ENCODE results near the gene SNAI3. TPM values are rescaled to one million over a fixed set of nuclear protein-coding genes. Genes with fewer than 3 reads are reported as not detected.

Gene SNAI3
- total RNA-seq, 2 donors from 2014 or later = 0.25 to 0.40 TPM

- H3K36me3 ChIP-seq = no peaks in the 10 kb centered on the region
- H3K9me3 ChIP-seq = no peaks in the 10 kb centered on the region
- TF ChIP-seq, protein P1, sequence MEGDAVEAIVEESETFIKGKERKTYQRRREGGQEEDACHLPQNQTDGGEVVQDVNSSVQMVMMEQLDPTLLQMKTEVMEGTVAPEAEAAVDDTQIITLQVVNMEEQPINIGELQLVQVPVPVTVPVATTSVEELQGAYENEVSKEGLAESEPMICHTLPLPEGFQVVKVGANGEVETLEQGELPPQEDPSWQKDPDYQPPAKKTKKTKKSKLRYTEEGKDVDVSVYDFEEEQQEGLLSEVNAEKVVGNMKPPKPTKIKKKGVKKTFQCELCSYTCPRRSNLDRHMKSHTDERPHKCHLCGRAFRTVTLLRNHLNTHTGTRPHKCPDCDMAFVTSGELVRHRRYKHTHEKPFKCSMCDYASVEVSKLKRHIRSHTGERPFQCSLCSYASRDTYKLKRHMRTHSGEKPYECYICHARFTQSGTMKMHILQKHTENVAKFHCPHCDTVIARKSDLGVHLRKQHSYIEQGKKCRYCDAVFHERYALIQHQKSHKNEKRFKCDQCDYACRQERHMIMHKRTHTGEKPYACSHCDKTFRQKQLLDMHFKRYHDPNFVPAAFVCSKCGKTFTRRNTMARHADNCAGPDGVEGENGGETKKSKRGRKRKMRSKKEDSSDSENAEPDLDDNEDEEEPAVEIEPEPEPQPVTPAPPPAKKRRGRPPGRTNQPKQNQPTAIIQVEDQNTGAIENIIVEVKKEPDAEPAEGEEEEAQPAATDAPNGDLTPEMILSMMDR (IDR thresholded peaks at IDR 0.05) = no peak
- H3K9ac ChIP-seq (ENCODE audit: low read depth in 2 of 2, low read length in 2 of 2) = no peak overlapping the region
- peaks cover 24% of the 10 kb centered on the region for H3K27me3 ChIP-seq
- peaks cover 15% of the 10 kb centered on the region for H3K4me1 ChIP-seq
- H3K4me3 ChIP-seq = no peak overlapping the region
- intact Hi-C loops (cut with DNase I) = no loop called here
- no peak overlapping the region for H3K27ac ChIP-seq
- no peak for DNase-seq
Measured at GRCh38 chr16:88636488-88637265, 49.6 kb downstream of the SNAI3 start.

DNA sequence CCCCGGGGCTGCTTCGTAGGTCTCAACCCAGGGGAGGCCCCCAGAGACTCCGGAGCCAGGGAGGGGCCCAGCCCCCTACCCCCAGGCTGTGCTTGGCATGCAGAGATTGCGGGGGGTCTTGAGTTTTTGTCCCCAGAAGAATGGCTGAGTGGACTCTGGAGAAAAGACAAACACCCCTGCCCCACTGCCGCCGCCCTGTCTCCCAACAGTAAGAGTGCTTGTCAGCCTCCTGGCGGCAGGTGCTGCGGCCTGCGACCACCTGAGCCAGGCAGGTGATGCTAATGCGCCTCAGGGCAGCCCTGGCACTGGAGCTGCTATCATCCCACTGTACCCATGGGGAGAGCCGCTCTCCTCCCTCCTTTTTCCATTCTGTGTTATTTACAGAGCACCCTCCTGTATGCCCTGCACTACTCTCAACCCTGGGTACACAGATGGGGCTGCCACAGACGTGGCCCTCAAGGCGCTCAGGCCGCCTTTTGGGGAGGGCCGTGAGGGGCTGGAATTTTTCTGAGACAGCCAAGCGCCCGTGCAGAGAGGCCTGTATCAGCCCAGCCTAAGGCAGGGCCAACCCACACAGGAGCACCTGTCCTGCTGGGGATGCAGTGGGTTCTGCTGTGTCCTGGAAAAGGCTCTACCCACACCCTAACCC is 50.5 kb downstream of the SNAI3 start:
- H3K4me3 ChIP-seq = no peak overlapping the region
- no peak overlapping the region for H3K9ac ChIP-seq (ENCODE audit: low read depth in 2 of 2, low read length in 2 of 2)
- no peaks in the 10 kb centered on the region for H3K36me3 ChIP-seq
- peaks cover 15% of the 10 kb centered on the region for H3K4me1 ChIP-seq
- TF ChIP-seq, protein P1 (IDR thresholded peaks at IDR 0.05) = no peak
- no peak overlapping the region for H3K27ac ChIP-seq
- DNase-seq = no peak
- H3K9me3 ChIP-seq = no peaks in the 10 kb centered on the region
- peaks cover 21% of the 10 kb centered on the region for H3K27me3 ChIP-seq
- intact Hi-C loops (cut with DNase I) = no loop called here

GRCh38 chr16:88634994-88635670 is 51.2 kb downstream of the SNAI3 start:
- H3K27ac ChIP-seq = no peak overlapping the region
- no peaks in the 10 kb centered on the region for H3K36me3 ChIP-seq
- peaks cover 15% of the 10 kb centered on the region for H3K27me3 ChIP-seq
- TF ChIP-seq, protein P1 (IDR thresholded peaks at IDR 0.05) = no peak
- no peaks in the 10 kb centered on the region for H3K9me3 ChIP-seq
- peak overlapping the region; percentile 44 for H3K4me3 ChIP-seq
- H3K9ac ChIP-seq (ENCODE audit: low read depth in 2 of 2, low read length in 2 of 2) = peak overlapping the region in 1 of 2 donors; percentile 80
- intact Hi-C loops (cut with DNase I) = no loop called here
- H3K4me1 ChIP-seq = peaks cover 15% of the 10 kb centered on the region
- DNase-seq = no peak

DNA sequence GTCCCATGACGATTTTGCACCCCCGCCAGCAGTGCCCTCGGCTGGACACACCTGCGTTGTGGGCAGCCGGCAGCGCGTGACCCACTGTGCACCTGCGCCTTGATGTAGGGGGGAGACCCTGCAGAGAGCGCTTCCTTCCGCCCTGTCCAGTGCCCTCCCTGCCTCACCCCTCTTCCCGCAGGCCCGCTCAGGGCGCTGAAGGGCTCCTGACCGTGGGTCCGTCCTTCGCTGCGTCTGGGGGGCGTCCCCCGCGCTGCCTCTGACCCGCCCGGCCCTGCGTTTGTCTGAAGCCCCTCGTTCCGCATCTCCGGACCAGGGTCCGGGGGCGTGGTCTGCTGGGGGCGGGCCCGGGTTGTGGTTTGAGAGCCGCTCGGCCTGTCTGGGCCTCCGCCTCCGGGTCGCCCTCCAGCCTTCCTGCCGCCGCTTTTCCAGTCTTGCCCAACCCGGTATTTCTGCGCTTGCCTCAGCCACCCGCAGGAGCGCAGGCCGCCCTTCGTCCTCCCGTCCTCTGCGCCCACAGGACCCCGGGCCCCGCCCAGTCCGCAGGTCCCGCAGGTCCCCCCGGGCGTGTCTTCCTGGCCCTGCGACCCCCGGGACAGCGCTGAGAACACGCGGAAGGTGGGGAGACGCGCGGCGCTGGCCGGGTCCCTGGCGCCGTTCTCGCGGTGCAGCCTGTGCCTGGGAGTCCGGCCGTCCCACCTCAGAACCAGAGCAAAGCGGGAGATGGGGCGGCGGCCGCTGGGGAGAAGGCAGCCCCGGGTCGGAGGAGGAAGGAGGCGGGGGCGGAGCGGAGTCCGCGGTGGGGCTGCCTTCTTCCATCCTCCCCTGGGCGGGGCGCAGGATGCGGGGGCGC is 51.9 kb downstream of the SNAI3 start:
- intact Hi-C loops (cut with DNase I) = no loop called here
- Histone ChIP-seq H3K27me3 (peaks cover 7% of the 10 kb centered on the region), H3K9me3 (no peaks in the 10 kb centered on the region), H3K36me3 (peaks cover 6% of the 10 kb centered on the region), H3K4me3 (peak overlapping the region; percentile 44), H3K27ac (no peak overlapping the region), H3K4me1 (peaks cover 10% of the 10 kb centered on the region), H3K9ac (ENCODE audit: low read depth in 2 of 2, low read length in 2 of 2) (peak overlapping the region; percentile 26 to 80)
- TF ChIP-seq, protein P1 (IDR thresholded peaks at IDR 0.05) = no peak
- DNase-seq = peak; percentile 60

GRCh38 chr16:88633684-88634140 is 52.6 kb downstream of the SNAI3 start:
- Histone ChIP-seq H3K9me3 (no peaks in the 10 kb centered on the region), H3K27me3 (peaks cover under 1% of the 10 kb centered on the region), H3K4me1 (peaks cover 4% of the 10 kb centered on the region), H3K9ac (ENCODE audit: low read depth in 2 of 2, low read length in 2 of 2) (peak overlapping the region in 1 of 2 donors; percentile 80), H3K4me3 (peak overlapping the region; percentile 44), H3K27ac (no peak overlapping the region), H3K36me3 (peaks cover 6% of the 10 kb centered on the region)
- intact Hi-C loops (cut with DNase I) = no loop called here
- TF ChIP-seq, protein P1 (IDR thresholded peaks at IDR 0.05) = peak; percentile 40
- DNase-seq = peak; percentile 64

All from colonic mucosa (tissue), 4 donors.